Activated T-cell treated with anti-CD3 and anti-CD28 coated beads for 1 hour (primary cell): ENCODE measurements around the gene DPM2.

Experiments used
- DNase-seq: peaks from one replicate; pipeline ENCODE4 v3.0.0-alpha.2; 2020; ENCODE audit warnings: low read depth

Gene DPM2

GRCh38 chr9:127955294-127956015 lies 17.8 kb upstream of the DPM2 start:
- peak; percentile 72 for DNase-seq

- DNase-seq = no peak
These were observed 17.2 kb upstream of the DPM2 start for GRCh38 chr9:127954831-127955293.

- no peak for DNase-seq
These were observed 16.3 kb upstream of the DPM2 start for GRCh38 chr9:127953768-127954505.

GRCh38 chr9:127953154-127953553 lies 15.5 kb upstream of the DPM2 start:
- no peak for DNase-seq

- DNase-seq = no peak
These were observed 13.0 kb upstream of the DPM2 start for GRCh38 chr9:127950513-127951289.

GRCh38 chr9:127949827-127950512 lies 12.3 kb upstream of the DPM2 start:
- DNase-seq = no peak

- DNase-seq = no peak
These were observed 10.4 kb upstream of the DPM2 start for GRCh38 chr9:127947841-127948710.

GRCh38 chr9:127946728-127947127 lies 9.1 kb upstream of the DPM2 start:
- no peak for DNase-seq

GRCh38 chr9:127945942-127946341 lies 8.3 kb upstream of the DPM2 start:
- DNase-seq = no peak

- DNase-seq = no peak
These were observed 7.7 kb upstream of the DPM2 start for GRCh38 chr9:127945338-127945737.

- DNase-seq = no peak
These were observed 7.0 kb upstream of the DPM2 start for GRCh38 chr9:127944586-127945218.

GRCh38 chr9:127943731-127944144 lies 6.1 kb upstream of the DPM2 start:
- DNase-seq = peak; percentile 65

- no peak for DNase-seq
These were observed 5.5 kb upstream of the DPM2 start for GRCh38 chr9:127943011-127943662.

GRCh38 chr9:127942216-127943010 lies 4.8 kb upstream of the DPM2 start:
- DNase-seq = no peak

GRCh38 chr9:127941961-127942215 lies 4.2 kb upstream of the DPM2 start:
- DNase-seq = no peak

GRCh38 chr9:127941062-127941960 lies 3.7 kb upstream of the DPM2 start:
- DNase-seq = no peak

GRCh38 chr9:127940593-127940992 lies 2.9 kb upstream of the DPM2 start:
- no peak for DNase-seq

- no peak for DNase-seq
These were observed 640 bp upstream of the DPM2 start for GRCh38 chr9:127938298-127938690.

- DNase-seq = no peak
These were observed 632 bp downstream of the DPM2 start for GRCh38 chr9:127937056-127937387.
